Sigmoid colon (tissue), 4 donors: ENCODE measurements around the gene DYNC2I2.

Experiments used
- CTCF ChIP-seq, 4 experiments: fragments of 450-650 bp in 3 of 4; fragments of 200-600 bp in 1 of 4; IDR thresholded peaks; one replicate each; pipeline ENCODE4 v1.5.1; 2016 to 2019; ENCODE audit warnings: antibody characterized with exemption in 4 of 4, mild to moderate bottlenecking in 3 of 4, moderate library complexity in 2 of 4
- EP300 ChIP-seq, 4 donors: sonication (generic); formaldehyde crosslinking; IDR thresholded peaks; one replicate each; pipeline ENCODE4 v1.6.1; 2017; ENCODE audit warnings: antibody characterized with exemption in 4 of 4
- POLR2AphosphoS5 ChIP-seq, 4 donors: sonication (generic); formaldehyde crosslinking; IDR thresholded peaks; one replicate each; pipeline ENCODE4 v1.6.1; 2017; ENCODE audit warnings: antibody characterized with exemption in 4 of 4

GRCh38 chr9:128619127-128619526 is 37.5 kb downstream of the DYNC2I2 start:
- TF ChIP-seq CTCF (IDR thresholded peaks at IDR 0.05) (no peak), POLR2AphosphoS5 (IDR thresholded peaks at IDR 0.05) (no peak), EP300 (IDR thresholded peaks at IDR 0.05) (no peak)
